Motor neuron (in vitro differentiated cells): ENCODE data around the gene THAP11. TPM values are rescaled to one million over a fixed set of nuclear protein-coding genes. Genes with fewer than 3 reads are reported as not detected.

Experiments
- ATAC-seq, 8 experiments: fragments of 200-7000 bp; cut with Tn5 transposase; replicated peaks in 6 of 8; 2 replicates each; pipeline ENCODE4 v1.8.0; 2021; ENCODE audit warnings: mild to moderate bottlenecking in 8 of 8, moderate library complexity in 8 of 8
- H3K27ac ChIP-seq, 2 donors: fragments of 250-450 bp; sonication (Bioruptor Pico); 2 replicates each; pipeline ENCODE4 v1.9.0; 2021; ENCODE audit warnings: antibody characterized with exemption in 2 of 2, mild to moderate bottlenecking in 2 of 2, moderate library complexity in 1 of 2
- H3K4me1 ChIP-seq, 2 donors: fragments of 250-450 bp; sonication (Bioruptor Pico); replicated peaks in 1 of 2; 2 replicates each; pipeline ENCODE4 v1.6.1; 2021; ENCODE audit warnings: antibody characterized with exemption in 2 of 2, mild to moderate bottlenecking in 2 of 2, moderate library complexity in 1 of 2
- H3K4me3 ChIP-seq, 5 donors: fragments of 250-450 bp; sonication (Bioruptor Pico); 2 replicates each; pipeline ENCODE4 v1.9.0; 2021; ENCODE audit warnings: antibody characterized with exemption in 5 of 5, mild to moderate bottlenecking in 5 of 5, moderate library complexity in 4 of 5
- WGBS, 10 experiments: fragments of 450-650 bp; shearing (Covaris generic); methylation state at CpG; one replicate each; pipeline ENCODE4 v1.0.0; 2022; 5-methylcytosine and 5-hydroxymethylcytosine counted together
- in situ Hi-C, 9 experiments: fragments of 400-800 bp; cut with MboI; loops; one replicate each; pipeline ENCODE4 v1.15.0; 2021; ENCODE audit warnings: low sequenced_read_pairs in 9 of 9, low pct_unique_long_range_greater_than_20kb in 2 of 9; ENCODE audit not compliant: unreplicated experiment in 9 of 9
- total RNA-seq, 8 experiments: library from RNA; unstranded; fragments of 300-600 nt; gene quantifications; 2 replicates each; pipeline versions ENCODE4 v1.2.3 to v1.2.4, GENCODE V29; 2022

THAP11 gene
- total RNA-seq: 10 to 100 TPM; 17.6 to 26.9 (median 23.1) TPM

GRCh38 chr16:67841816-67842508 is at the start of gene THAP11:
TSS of gene THAP11 (plus strand) at chr16:67842320. CDS start at chr16:67842555, 235 bp downstream.
- peak; percentile 41 to 55 (median 48) for ATAC-seq
- H3K4me3 ChIP-seq: peak within 1 kb of the TSS; percentile 77 to 98 (median 93)
- H3K4me1 ChIP-seq: peaks cover 21 to 23% of the 10 kb centered on the region in 2 donors
- H3K27ac ChIP-seq: peak within 1 kb of the TSS; percentile 97 to 98
- WGBS, 10 experiments: 0 to 11% (median 0%) methylated on average over 5 to 14 of the region's 83 CpGs; no CpG with 5 or more reads in 6 of the 10 experiments
- in situ Hi-C loops: no loop called here

GRCh38 chr16:67796099-67796718 is 45.9 kb upstream of the THAP11 start:
- WGBS, 10 experiments: 93 to 100% (median 100%) methylated on average over 1 to 5 of the region's 5 CpGs; no CpG with 5 or more reads in 3 of the 10 experiments
- Histone ChIP-seq H3K27ac (no peak overlapping the region), H3K4me3 (no peak overlapping the region), H3K4me1 (peaks cover 0 to 2% of the 10 kb centered on the region in 2 donors)
- in situ Hi-C loops: no loop called here
- peak in 2 of 8 experiments; percentile 18 to 47 for ATAC-seq

- H3K27ac ChIP-seq: peak overlapping the region in 1 of 2 donors; percentile 62
Observed at GRCh38 chr16:67800338-67800926, 41.7 kb upstream of the THAP11 start.

GRCh38 chr16:67801241-67801640 is 40.9 kb upstream of the THAP11 start:
- Histone ChIP-seq H3K4me3 (no peak overlapping the region), H3K4me1 (peaks cover 4 to 7% of the 10 kb centered on the region in 2 donors), H3K27ac (no peak overlapping the region)
- 86 to 100% methylated on average over 1 of the region's 1 CpG; no CpG with 5 or more reads in 8 of the 10 experiments for WGBS, 10 experiments
- ATAC-seq: no peak
- in situ Hi-C loops: no loop called here

More at GRCh38 chr16:67800338-67800926, 41.7 kb upstream of the THAP11 start:
- ATAC-seq: peak; percentile 43 to 97 (median 96)
- Histone ChIP-seq H3K4me3 (no peak overlapping the region), H3K4me1 (peaks cover 4 to 6% of the 10 kb centered on the region in 2 donors)
- WGBS, 10 experiments: 60 to 100% (median 93%) methylated on average over 1 to 6 of the region's 7 CpGs
- in situ Hi-C loops: no loop called here

- ATAC-seq: no peak
- WGBS, 10 experiments: 83 to 100% (median 100%) methylated on average over 1 to 2 of the region's 2 CpGs; no CpG with 5 or more reads in 5 of the 10 experiments
- in situ Hi-C loops: no loop called here
- Histone ChIP-seq H3K4me3 (no peak overlapping the region), H3K27ac (no peak overlapping the region), H3K4me1 (peaks cover 4 to 7% of the 10 kb centered on the region in 2 donors)
Observed at GRCh38 chr16:67801883-67802282, 40.2 kb upstream of the THAP11 start.

GRCh38 chr16:67803894-67804293 is 38.2 kb upstream of the THAP11 start:
- WGBS, 10 experiments: 50 to 100% (median 85%) methylated on average over 1 to 3 of the region's 3 CpGs; no CpG with 5 or more reads in 7 of the 10 experiments
- Histone ChIP-seq H3K4me3 (no peak overlapping the region), H3K27ac (no peak overlapping the region), H3K4me1 (peaks cover 7% of the 10 kb centered on the region in 2 donors)
- no peak for ATAC-seq
- in situ Hi-C loops: no loop called here

GRCh38 chr16:67804853-67805542 is 37.1 kb upstream of the THAP11 start:
- H3K4me3 ChIP-seq: peak overlapping the region; percentile 65 to 94 (median 82)
- in situ Hi-C loops: no loop called here

GRCh38 chr16:67805718-67806427 is 36.2 kb upstream of the THAP11 start:
- 0 to 20% (median 0%) methylated on average over 1 to 16 of the region's 26 CpGs; no CpG with 5 or more reads in 3 of the 10 experiments for WGBS, 10 experiments
- H3K4me3 ChIP-seq: peak overlapping the region; percentile 65 to 94 (median 82)
- peaks cover 5 to 7% of the 10 kb centered on the region in 2 donors for H3K4me1 ChIP-seq
- H3K27ac ChIP-seq: peak overlapping the region; percentile 72 to 87
- in situ Hi-C loops: no loop called here
- peak in 4 of 8 experiments; percentile 3 to 9 (median 8) for ATAC-seq

More at GRCh38 chr16:67804853-67805542, 37.1 kb upstream of the THAP11 start:
- Histone ChIP-seq H3K27ac (no peak overlapping the region), H3K4me1 (peaks cover 7% of the 10 kb centered on the region in 2 donors)
- ATAC-seq: no peak
- 66 to 94% (median 70%) methylated on average over 1 to 3 of the region's 4 CpGs; no CpG with 5 or more reads in 5 of the 10 experiments for WGBS, 10 experiments

GRCh38 chr16:67806428-67807147 is 35.5 kb upstream of the THAP11 start, which contains the start of the genes RANBP10 and TSNAXIP1:
TSS of gene RANBP10 (minus strand) at chr16:67806560. CDS start at chr16:67806536, 24 bp downstream.
TSS of gene TSNAXIP1 (plus strand) at chr16:67806889. CDS start at chr16:67807150, 261 bp downstream.
- WGBS, 10 experiments: 0 to 5% (median 0%) methylated on average over 3 to 22 of the region's 54 CpGs; no CpG with 5 or more reads in 5 of the 10 experiments

GRCh38 chr16:67807148-67807682 is 34.9 kb upstream of the THAP11 start:
- Histone ChIP-seq H3K4me3 (peak overlapping the region; percentile 65 to 94 (median 82)), H3K4me1 (peaks cover 5 to 7% of the 10 kb centered on the region in 2 donors), H3K27ac (peak overlapping the region; percentile 74 to 86)
- peak in 2 of 8 experiments; percentile 6 to 8 for ATAC-seq
- in situ Hi-C loops: no loop called here
- WGBS, 10 experiments: 5 to 64% (median 34%) methylated on average over 3 to 15 of the region's 24 CpGs; no CpG with 5 or more reads in 1 of the 10 experiments

More at GRCh38 chr16:67806428-67807147, 35.5 kb upstream of the THAP11 start, which contains the start of the genes RANBP10 and TSNAXIP1:
- H3K4me1 ChIP-seq: peaks cover 5 to 7% of the 10 kb centered on the region in 2 donors
- peak within 1 kb of the TSS; percentile 86 to 87 for H3K27ac ChIP-seq
- ATAC-seq: peak; percentile 92 to 97 (median 95)
- in situ Hi-C loops: no loop called here
- H3K4me3 ChIP-seq: peak within 1 kb of the TSS; percentile 65 to 94 (median 82)

- in situ Hi-C loops: no loop called here
- Histone ChIP-seq H3K27ac (no peak overlapping the region), H3K4me1 (peaks cover 0 to 3% of the 10 kb centered on the region in 2 donors), H3K4me3 (no peak overlapping the region)
- 80 to 100% (median 100%) methylated on average over 1 of the region's 1 CpG; no CpG with 5 or more reads in 7 of the 10 experiments for WGBS, 10 experiments
- ATAC-seq: no peak
Observed at GRCh38 chr16:67811899-67812298, 30.2 kb upstream of the THAP11 start.
